PC-3 (cell line): ENCODE results near the gene ABHD2. TPM values are rescaled to one million over a fixed set of nuclear protein-coding genes. Genes with fewer than 3 reads are reported as not detected.

Experiments
- ATAC-seq: fragments of 200-7000 bp; cut with Tn5 transposase; 2 replicates; pipeline ENCODE4 v1.9.1; 2020; ENCODE audit warnings: mild to moderate bottlenecking, moderate library complexity
- BruUV-seq: library from RNA; stranded (reverse); fragments of 400-500 nt; replicated peaks from 2 replicates; lab custom pipeline; 2021; lab: Mats Ljungman, UMichigan
- CTCF ChIA-PET: fragments of 300-600 bp; sonication (Branson Sonifier 250); formaldehyde crosslinking; loops from one replicate; lab custom pipeline; 2022; ENCODE audit warnings: antibody characterized with exemption; lab: Charles Lee
- POLR2A ChIA-PET: fragments of 300-600 bp; sonication (Branson Sonifier 250); formaldehyde crosslinking; loops from one replicate; lab custom pipeline; 2022; ENCODE audit warnings: antibody characterized with exemption; ENCODE audit not compliant: unreplicated experiment; lab: Charles Lee
- DNase-seq: peaks from one replicate; pipeline ENCODE4 v3.0.0-alpha.2; 2015
- H2AFZ ChIP-seq: fragments of 300-600 bp; sonication (generic); 2 replicates; pipeline ENCODE4 v1.6.0; 2016; ENCODE audit warnings: antibody characterized with exemption, low read length
- H3F3A ChIP-seq: fragments of 300-600 bp; sonication (generic); one replicate; pipeline ENCODE4 v1.6.0; 2017; ENCODE audit warnings: antibody characterized with exemption, low read length, control low read depth, mild to moderate bottlenecking; ENCODE audit not compliant: unreplicated experiment
- H3K27ac ChIP-seq: fragments of 300-600 bp; sonication (generic); 2 replicates; pipeline ENCODE4 v1.5.1; 2016; ENCODE audit warnings: mild to moderate bottlenecking, low read length
- H3K27me3 ChIP-seq: fragments of 300-600 bp; sonication (generic); 2 replicates; pipeline ENCODE4 v1.6.1; 2016; ENCODE audit warnings: low read length, mixed read lengths
- H3K36me3 ChIP-seq: fragments of 300-600 bp; sonication (generic); 2 replicates; pipeline ENCODE4 v1.6.1; 2016; ENCODE audit warnings: low read depth, mixed run types, low read length, mixed read lengths
- H3K4me1 ChIP-seq: fragments of 300-600 bp; sonication (generic); 2 replicates; pipeline ENCODE4 v1.5.1; 2016; ENCODE audit warnings: low read length; ENCODE audit not compliant: insufficient read depth
- H3K4me2 ChIP-seq: fragments of 300-600 bp; sonication (generic); 2 replicates; pipeline ENCODE4 v1.6.0; 2016; ENCODE audit warnings: low read length
- H3K4me3 ChIP-seq: fragments of 300-600 bp; sonication (generic); 2 replicates; pipeline ENCODE4 v1.5.1; 2016; ENCODE audit warnings: mild to moderate bottlenecking, low read length, mixed read lengths
- H3K79me2 ChIP-seq: fragments of 300-600 bp; sonication (generic); 2 replicates; pipeline ENCODE4 v1.6.1; 2017; ENCODE audit warnings: low read length, mixed read lengths
- H3K9ac ChIP-seq: fragments of 300-600 bp; sonication (generic); 2 replicates; pipeline ENCODE4 v1.6.0; 2016; ENCODE audit warnings: mild to moderate bottlenecking, low read length
- H3K9me2 ChIP-seq: fragments of 300-600 bp; sonication (generic); replicated peaks from 2 replicates; pipeline ENCODE4 v1.6.1; 2016; ENCODE audit warnings: mixed run types, low read length, mixed read lengths
- H3K9me3 ChIP-seq: fragments of 300-600 bp; sonication (generic); 2 replicates; pipeline ENCODE4 v1.6.1; 2016; ENCODE audit warnings: low read length, mixed read lengths
- H4K20me1 ChIP-seq: fragments of 300-600 bp; sonication (generic); 2 replicates; pipeline ENCODE4 v1.6.1; 2016; ENCODE audit warnings: low read length, mixed read lengths
- CTCF ChIP-seq: fragments of 300-600 bp; sonication (generic); conservative IDR thresholded peaks from 2 replicates; pipeline ENCODE4 v1.5.1; 2017; ENCODE audit warnings: antibody characterized with exemption, low read depth, mild to moderate bottlenecking, low read length
- EZH2 ChIP-seq: fragments of 300-600 bp; sonication (generic); IDR thresholded peaks from one replicate; pipeline ENCODE4 v1.6.1; 2017; ENCODE audit warnings: antibody characterized with exemption, mild to moderate bottlenecking, low read length; ENCODE audit not compliant: unreplicated experiment
- EZH2phosphoT487 ChIP-seq: fragments of 300-600 bp; sonication (generic); IDR thresholded peaks from 2 replicates; pipeline ENCODE4 v1.6.1; 2018; ENCODE audit warnings: mild to moderate bottlenecking, antibody characterized with exemption, low read length, borderline replicate concordance
- intact Hi-C: fragments of 100-400 bp; cut with micrococcal nuclease; formaldehyde crosslinking; loops from 2 replicates; pipeline ENCODE4 v1.9.0; 2023
- total RNA-seq: library from RNA; depleted of rRNA; stranded (reverse); fragments of >200 nt; gene quantifications from 2 replicates; pipeline ENCODE4 v1.2.3, GENCODE V29; 2014

Gene ABHD2
- total RNA-seq, 1 experiment from 2014 or later = 34.0 TPM

- DNase-seq (no peak), ATAC-seq (no peak)
- intact Hi-C loops = loop anchor here (10.0 kb wide), 1 partner anchor 266 kb away; no protein-coding TSS in a partner anchor
- H3F3A ChIP-seq = peaks cover 19% of the 10 kb centered on the region
- H3K4me1 ChIP-seq = peaks cover 39% of the 10 kb centered on the region
- H3K9me3 ChIP-seq = no peaks in the 10 kb centered on the region
- H2AFZ ChIP-seq = no peak overlapping the region
- H3K27me3 ChIP-seq = no peaks in the 10 kb centered on the region
- ChIA-PET POLR2A (no interaction called here), CTCF (no interaction called here)
- BruUV-seq = no TSS peak
- H3K9me2 ChIP-seq = no peaks in the 10 kb centered on the region
- no peak overlapping the region for H3K4me3 ChIP-seq
- TF ChIP-seq CTCF (no peak), EZH2 (no peak), EZH2phosphoT487 (no peak)
- no peaks in the 10 kb centered on the region for H3K36me3 ChIP-seq
- H4K20me1 ChIP-seq = no peaks in the 10 kb centered on the region
- H3K79me2 ChIP-seq = no peaks in the 10 kb centered on the region
- no peak overlapping the region for H3K9ac ChIP-seq
- no peak overlapping the region for H3K4me2 ChIP-seq
- H3K27ac ChIP-seq = no peak overlapping the region
These were observed 82.1 kb downstream of the ABHD2 start for GRCh38 chr15:89170364-89170763.

DNA sequence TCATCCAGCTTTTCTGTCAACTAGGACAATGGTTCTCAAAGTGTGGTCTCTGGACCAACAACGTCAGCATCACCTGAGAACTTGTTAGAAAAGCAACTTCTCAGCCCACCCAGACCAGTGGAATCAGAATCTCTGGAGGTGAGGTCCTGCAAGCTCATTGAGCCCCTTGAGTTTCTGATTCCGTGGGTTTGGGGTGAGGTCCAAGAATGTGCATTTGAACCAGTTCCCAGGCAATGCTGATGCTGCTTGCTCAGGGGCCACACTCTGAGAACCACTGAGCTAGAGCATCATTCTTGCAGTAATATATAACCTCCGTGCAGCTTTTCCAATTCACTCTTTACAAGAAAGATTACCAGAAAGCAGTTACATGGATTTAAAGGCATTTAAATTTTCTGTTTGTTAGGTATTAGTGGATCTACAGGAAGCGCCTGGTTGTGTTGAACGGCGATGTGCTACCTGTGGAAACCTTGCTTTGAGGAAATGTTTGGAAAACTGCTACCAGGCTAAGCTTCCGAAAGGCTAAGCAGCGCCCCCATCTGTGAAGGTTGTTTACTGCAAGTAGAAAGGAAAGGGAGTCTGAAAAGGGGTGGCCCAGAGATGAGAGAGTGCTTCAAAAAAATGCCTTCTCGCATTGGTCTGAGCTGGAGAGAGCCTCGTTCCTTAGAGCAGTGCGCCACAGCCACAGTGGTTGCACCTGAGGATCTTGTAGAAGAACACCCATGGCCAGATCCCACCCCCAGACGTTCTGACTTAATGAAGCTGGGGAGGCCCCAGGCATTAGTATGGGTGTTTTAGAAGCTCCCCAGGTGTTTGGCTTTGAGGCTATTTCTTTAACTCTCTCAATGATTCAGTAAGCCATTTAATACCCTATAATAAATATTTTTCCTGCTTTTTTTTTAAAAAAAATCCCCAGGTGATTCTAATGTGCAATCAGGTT, 83.1 kb downstream of the ABHD2 start:
- ChIA-PET CTCF (interaction anchor here (1.1 kb wide), 1 partner anchor 114 kb away, joined by 3 read pairs; no protein-coding TSS in a partner anchor), POLR2A (interaction anchor here (0.6 to 1.0 kb wide), 2 partner anchors 83 to 191 kb away, joined by 3 read pairs; partner anchors contain the start of gene ABHD2)
- H3K4me2 ChIP-seq = no peak overlapping the region

More for the DNA sequence above, 83.1 kb downstream of the ABHD2 start:
- no peaks in the 10 kb centered on the region for H3K9me3 ChIP-seq
- intact Hi-C loops = loop anchor here (1.0 to 10.0 kb wide), 2 partner anchors 114 to 267 kb away; no protein-coding TSS in a partner anchor
- BruUV-seq = no TSS peak
- no peaks in the 10 kb centered on the region for H3K79me2 ChIP-seq
- no peak overlapping the region for H2AFZ ChIP-seq
- no peak overlapping the region for H3K9ac ChIP-seq
- peaks cover 29% of the 10 kb centered on the region for H3K4me1 ChIP-seq
- H3K27me3 ChIP-seq = no peaks in the 10 kb centered on the region
- no peak overlapping the region for H3K4me3 ChIP-seq
- TF ChIP-seq CTCF = peak; percentile 90
- no peak for TF ChIP-seq EZH2
- no peak for TF ChIP-seq EZH2phosphoT487
- DNase-seq (peak; percentile 77), ATAC-seq (no peak)
- peaks cover 16% of the 10 kb centered on the region for H3F3A ChIP-seq
- no peak overlapping the region for H3K27ac ChIP-seq
- H3K9me2 ChIP-seq = no peaks in the 10 kb centered on the region
- H4K20me1 ChIP-seq = no peaks in the 10 kb centered on the region
- no peaks in the 10 kb centered on the region for H3K36me3 ChIP-seq
